Measurements from ENCODE around the gene ZNRF2. TPM values are rescaled to one million over a fixed set of nuclear protein-coding genes. Genes with fewer than 3 reads are reported as not detected.
A peak's percentile ranks its signal among the peaks of the same experiment; 100 is the strongest.
"Not testable (repeated sequence)": the region's sequence is repeated elsewhere in the genome, so short reads cannot be mapped to it uniquely, and the experiment has no call there.

Gene ZNRF2
- total RNA-seq, 3 donors from 2014 or later (not counting 1 experiment from before 2014, with no cell fraction given) = 35.0 to 43.7 (median 36.3) TPM

- H3K4me1 Mint-ChIP-seq = peaks cover 61 to 65% of the 10 kb centered on the region in 2 donors
- intact Hi-C loops (cut with micrococcal nuclease) = loop anchor here (10.0 kb wide), 1 partner anchor 152 kb away; the partner anchor contains the start of gene MTURN
- 95% methylated on average over 11 of the region's 11 CpGs for WGBS (ENCODE audit: insufficient coverage)
These were observed 2.4 kb downstream of the ZNRF2 start for GRCh38 chr7:30286749-30287148.

GRCh38 chr7:30287625-30288024 is 3.2 kb downstream of the ZNRF2 start:
- Mint-ChIP-seq H3K4me1 (peaks cover 67 to 71% of the 10 kb centered on the region in 2 donors), H3K36me3 (peaks cover 19% of the 10 kb centered on the region), H3K9me3 (peaks cover 0 to 11% of the 10 kb centered on the region in 2 donors), H3K4me3 (peak overlapping the region; percentile 58), H3K27ac (peak overlapping the region in 1 of 2 donors; percentile 18)
- not testable (repeated sequence) for H3K36me3 ChIP-seq (ENCODE audit: control insufficient read depth, insufficient read depth, low read length); H3K27ac ChIP-seq (ENCODE audit: low read length); H3K9me3 ChIP-seq (ENCODE audit: control insufficient read depth, insufficient read depth, low read length); H3K27me3 ChIP-seq (ENCODE audit: control insufficient read depth, insufficient read depth, low read length); H3K27me3 Mint-ChIP-seq (ENCODE audit: low read depth in 2 of 2); H3K4me3 ChIP-seq (ENCODE audit: low read length); ATAC-seq; DNase-seq
- intact Hi-C loops (cut with micrococcal nuclease) = loop anchor here (10.0 kb wide), 1 partner anchor 153 kb away; the partner anchor contains the start of gene MTURN
- 71% methylated on average over 3 of the region's 3 CpGs for WGBS (ENCODE audit: insufficient coverage)
- H3K4me1 ChIP-seq (ENCODE audit: control insufficient read depth, insufficient read depth, low read length) = peaks cover 10% of the 10 kb centered on the region

More at GRCh38 chr7:30286749-30287148, 2.4 kb downstream of the ZNRF2 start:
- DNase-seq (no peak), ATAC-seq (no peak)
- TF ChIP-seq, protein P1, sequence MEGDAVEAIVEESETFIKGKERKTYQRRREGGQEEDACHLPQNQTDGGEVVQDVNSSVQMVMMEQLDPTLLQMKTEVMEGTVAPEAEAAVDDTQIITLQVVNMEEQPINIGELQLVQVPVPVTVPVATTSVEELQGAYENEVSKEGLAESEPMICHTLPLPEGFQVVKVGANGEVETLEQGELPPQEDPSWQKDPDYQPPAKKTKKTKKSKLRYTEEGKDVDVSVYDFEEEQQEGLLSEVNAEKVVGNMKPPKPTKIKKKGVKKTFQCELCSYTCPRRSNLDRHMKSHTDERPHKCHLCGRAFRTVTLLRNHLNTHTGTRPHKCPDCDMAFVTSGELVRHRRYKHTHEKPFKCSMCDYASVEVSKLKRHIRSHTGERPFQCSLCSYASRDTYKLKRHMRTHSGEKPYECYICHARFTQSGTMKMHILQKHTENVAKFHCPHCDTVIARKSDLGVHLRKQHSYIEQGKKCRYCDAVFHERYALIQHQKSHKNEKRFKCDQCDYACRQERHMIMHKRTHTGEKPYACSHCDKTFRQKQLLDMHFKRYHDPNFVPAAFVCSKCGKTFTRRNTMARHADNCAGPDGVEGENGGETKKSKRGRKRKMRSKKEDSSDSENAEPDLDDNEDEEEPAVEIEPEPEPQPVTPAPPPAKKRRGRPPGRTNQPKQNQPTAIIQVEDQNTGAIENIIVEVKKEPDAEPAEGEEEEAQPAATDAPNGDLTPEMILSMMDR (IDR thresholded peaks at IDR 0.05) = no peak
- H3K27me3 Mint-ChIP-seq (ENCODE audit: low read depth in 2 of 2) = no peaks in the 10 kb centered on the region
- peaks cover 19% of the 10 kb centered on the region for H3K36me3 Mint-ChIP-seq
- peak overlapping the region; percentile 100 for H3K4me3 Mint-ChIP-seq
- peaks cover 2% of the 10 kb centered on the region for H3K9me3 ChIP-seq (ENCODE audit: control insufficient read depth, insufficient read depth, low read length)
- H3K27me3 ChIP-seq (ENCODE audit: control insufficient read depth, insufficient read depth, low read length) = no peaks in the 10 kb centered on the region
- H3K27ac ChIP-seq (ENCODE audit: low read length) = peak overlapping the region; percentile 69
- peaks cover 10% of the 10 kb centered on the region for H3K4me1 ChIP-seq (ENCODE audit: control insufficient read depth, insufficient read depth, low read length)
- H3K27ac Mint-ChIP-seq = peak overlapping the region; percentile 97 to 98
- no peaks in the 10 kb centered on the region for H3K36me3 ChIP-seq (ENCODE audit: control insufficient read depth, insufficient read depth, low read length)
- H3K4me3 ChIP-seq (ENCODE audit: low read length) = peak overlapping the region; percentile 65
- H3K9me3 Mint-ChIP-seq = peaks cover 0 to 11% of the 10 kb centered on the region in 2 donors

DNA sequence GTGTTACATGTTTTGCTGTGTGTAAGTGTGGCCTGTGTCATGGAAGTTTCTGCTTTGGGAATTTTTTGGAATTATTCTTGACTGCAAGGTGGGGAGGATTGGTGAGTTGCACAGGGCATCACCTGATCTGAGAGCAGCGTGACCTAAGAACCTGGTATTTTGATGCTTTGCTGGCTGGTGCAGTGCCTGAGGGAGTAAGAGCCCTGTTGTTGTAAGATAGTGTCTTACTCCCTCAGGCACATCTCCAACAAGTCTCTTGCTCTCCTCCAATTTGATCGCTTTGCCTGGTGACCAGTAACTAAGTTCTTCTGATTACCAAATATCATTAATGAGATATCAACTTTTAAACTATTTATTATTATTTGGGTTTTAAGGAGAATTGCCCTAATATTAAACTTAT is 5.2 kb downstream of the ZNRF2 start:
- Mint-ChIP-seq H3K4me3 (peak overlapping the region; percentile 52), H3K9me3 (peaks cover 0 to 11% of the 10 kb centered on the region in 2 donors), H3K4me1 (peaks cover 69 to 71% of the 10 kb centered on the region in 2 donors), H3K27ac (peak overlapping the region; percentile 31 to 41), H3K36me3 (peaks cover 19% of the 10 kb centered on the region)
- not testable (repeated sequence) for ATAC-seq; H3K27me3 ChIP-seq (ENCODE audit: control insufficient read depth, insufficient read depth, low read length); DNase-seq; H3K36me3 ChIP-seq (ENCODE audit: control insufficient read depth, insufficient read depth, low read length); H3K4me1 ChIP-seq (ENCODE audit: control insufficient read depth, insufficient read depth, low read length); H3K9me3 ChIP-seq (ENCODE audit: control insufficient read depth, insufficient read depth, low read length); H3K27ac ChIP-seq (ENCODE audit: low read length); H3K4me3 ChIP-seq (ENCODE audit: low read length); H3K27me3 Mint-ChIP-seq (ENCODE audit: low read depth in 2 of 2)
- intact Hi-C loops (cut with micrococcal nuclease) = loop anchor here (10.0 kb wide), 1 partner anchor 155 kb away; the partner anchor contains the start of gene MTURN
- no CpG with 5 or more reads among the region's 2 CpGs for WGBS (ENCODE audit: insufficient coverage)

GRCh38 chr7:30290317-30290716 is 5.9 kb downstream of the ZNRF2 start:
- intact Hi-C loops (cut with micrococcal nuclease) = not testable (repeated sequence)

GRCh38 chr7:30292416-30293038 is 8.1 kb downstream of the ZNRF2 start:
- H3K27me3 Mint-ChIP-seq (ENCODE audit: low read depth in 2 of 2); H3K36me3 ChIP-seq (ENCODE audit: control insufficient read depth, insufficient read depth, low read length); intact Hi-C loops (cut with micrococcal nuclease); H3K27ac ChIP-seq (ENCODE audit: low read length); H3K4me3 Mint-ChIP-seq; DNase-seq; H3K9me3 ChIP-seq (ENCODE audit: control insufficient read depth, insufficient read depth, low read length); H3K9me3 Mint-ChIP-seq; H3K27me3 ChIP-seq (ENCODE audit: control insufficient read depth, insufficient read depth, low read length); H3K4me1 ChIP-seq (ENCODE audit: control insufficient read depth, insufficient read depth, low read length); H3K36me3 Mint-ChIP-seq; H3K4me3 ChIP-seq (ENCODE audit: low read length): not testable (repeated sequence)
- ATAC-seq = peak in 1 of 3 donors; percentile 24
- Mint-ChIP-seq H3K27ac (peak overlapping the region; percentile 31 to 43), H3K4me1 (peaks cover 81 to 82% of the 10 kb centered on the region in 2 donors)
- WGBS (ENCODE audit: insufficient coverage) = 74% methylated on average over 3 of the region's 3 CpGs

More at GRCh38 chr7:30290317-30290716, 5.9 kb downstream of the ZNRF2 start:
- not testable (repeated sequence) for H3K9me3 ChIP-seq (ENCODE audit: control insufficient read depth, insufficient read depth, low read length); ATAC-seq; H3K4me3 ChIP-seq (ENCODE audit: low read length); H3K27me3 Mint-ChIP-seq (ENCODE audit: low read depth in 2 of 2); H3K27me3 ChIP-seq (ENCODE audit: control insufficient read depth, insufficient read depth, low read length); H3K36me3 ChIP-seq (ENCODE audit: control insufficient read depth, insufficient read depth, low read length); H3K4me1 ChIP-seq (ENCODE audit: control insufficient read depth, insufficient read depth, low read length); H3K27ac ChIP-seq (ENCODE audit: low read length)
- DNase-seq = peak in 1 of 2 donors; percentile 12
- peaks cover 19% of the 10 kb centered on the region for H3K36me3 Mint-ChIP-seq
- H3K4me1 Mint-ChIP-seq = peaks cover 76 to 77% of the 10 kb centered on the region in 2 donors
- peak overlapping the region; percentile 78 for H3K4me3 Mint-ChIP-seq
- H3K27ac Mint-ChIP-seq = peak overlapping the region; percentile 34 to 41
- WGBS (ENCODE audit: insufficient coverage) = 30% methylated on average over 1 of the region's 3 CpGs
- peaks cover 0 to 11% of the 10 kb centered on the region in 2 donors for H3K9me3 Mint-ChIP-seq

DNA sequence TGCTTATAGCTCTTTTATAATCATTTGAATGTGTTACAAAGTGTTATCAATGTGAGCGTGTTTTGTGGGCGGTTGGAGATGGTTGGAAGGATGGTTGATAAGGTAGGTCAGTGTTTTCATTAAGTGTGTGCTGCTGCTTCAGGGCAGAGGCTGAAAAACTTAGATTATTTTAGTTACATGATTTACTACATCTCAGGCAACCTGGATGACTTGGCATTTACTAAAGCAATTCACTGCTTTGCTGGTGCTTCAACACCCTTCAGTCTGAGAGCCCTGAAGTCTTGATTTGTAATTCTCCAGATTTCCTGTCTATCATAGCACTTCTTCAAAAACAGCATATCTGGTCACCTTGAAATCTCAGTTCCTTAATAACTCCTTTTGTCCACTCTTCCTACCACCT is 11.9 kb downstream of the ZNRF2 start:
- no CpG with 5 or more reads among the region's 2 CpGs for WGBS (ENCODE audit: insufficient coverage)
- H3K27me3 ChIP-seq (ENCODE audit: control insufficient read depth, insufficient read depth, low read length); H3K4me3 Mint-ChIP-seq; H3K27me3 Mint-ChIP-seq (ENCODE audit: low read depth in 2 of 2); DNase-seq; intact Hi-C loops (cut with micrococcal nuclease); H3K4me1 ChIP-seq (ENCODE audit: control insufficient read depth, insufficient read depth, low read length); H3K4me3 ChIP-seq (ENCODE audit: low read length); H3K36me3 Mint-ChIP-seq; H3K9me3 Mint-ChIP-seq; H3K36me3 ChIP-seq (ENCODE audit: control insufficient read depth, insufficient read depth, low read length); H3K9me3 ChIP-seq (ENCODE audit: control insufficient read depth, insufficient read depth, low read length); H3K27ac ChIP-seq (ENCODE audit: low read length): not testable (repeated sequence)
- Mint-ChIP-seq H3K27ac (peak overlapping the region; percentile 13 to 21), H3K4me1 (peaks cover 55 to 63% of the 10 kb centered on the region in 2 donors)
- peak in 2 of 3 donors; percentile 48 to 49 for ATAC-seq

- H3K4me1 Mint-ChIP-seq = peaks cover 50 to 55% of the 10 kb centered on the region in 2 donors
- peak overlapping the region; percentile 19 to 57 for H3K27ac Mint-ChIP-seq
- no CpG with 5 or more reads among the region's 1 CpG for WGBS (ENCODE audit: insufficient coverage)
- H3K27ac ChIP-seq (ENCODE audit: low read length); H3K4me1 ChIP-seq (ENCODE audit: control insufficient read depth, insufficient read depth, low read length); DNase-seq; intact Hi-C loops (cut with micrococcal nuclease); H3K9me3 ChIP-seq (ENCODE audit: control insufficient read depth, insufficient read depth, low read length); H3K4me3 ChIP-seq (ENCODE audit: low read length); H3K36me3 ChIP-seq (ENCODE audit: control insufficient read depth, insufficient read depth, low read length); ATAC-seq; H3K27me3 Mint-ChIP-seq (ENCODE audit: low read depth in 2 of 2); H3K36me3 Mint-ChIP-seq; H3K4me3 Mint-ChIP-seq; H3K27me3 ChIP-seq (ENCODE audit: control insufficient read depth, insufficient read depth, low read length); H3K9me3 Mint-ChIP-seq: not testable (repeated sequence)
These were observed 13.1 kb downstream of the ZNRF2 start for GRCh38 chr7:30297499-30297898.

All from natural killer cell (primary cell).